GM23338 (cell line): Measurements from ENCODE around the gene MRPS15. TPM values are rescaled to one million over a fixed set of nuclear protein-coding genes. Genes with fewer than 3 reads are reported as not detected.

Source experiments
- CREB1 ChIP-seq: fragments of 250-450 bp; sonication (Bioruptor Pico); IDR thresholded peaks from 2 replicates; pipeline ENCODE4 v1.5.0; 2020; ENCODE audit warnings: low read depth, mild to moderate bottlenecking, moderate library complexity
- ETS1 ChIP-seq: IDR thresholded peaks from 2 replicates; pipeline ENCODE4 v1.6.1; 2016; ENCODE audit warnings: antibody characterized with exemption
- EZH2 ChIP-seq: fragments of 200-600 bp; sonication (generic); IDR thresholded peaks from one replicate; pipeline ENCODE4 v1.8.0; 2017; ENCODE audit warnings: antibody characterized with exemption, mild to moderate bottlenecking, low read depth; ENCODE audit not compliant: unreplicated experiment
- JUNB ChIP-seq: IDR thresholded peaks from one replicate; pipeline ENCODE4 v1.6.1; 2016; ENCODE audit warnings: antibody characterized with exemption; ENCODE audit not compliant: unreplicated experiment
- NANOG ChIP-seq: IDR thresholded peaks from 2 replicates; pipeline ENCODE4 v1.6.1; 2016; ENCODE audit warnings: antibody characterized with exemption, borderline replicate concordance
- POLR2AphosphoS5 ChIP-seq: IDR thresholded peaks from 2 replicates; pipeline ENCODE4 v1.6.1; 2016; ENCODE audit warnings: antibody characterized with exemption, low read depth
- STAT1 ChIP-seq: IDR thresholded peaks from one replicate; pipeline ENCODE4 v1.6.1; 2016; ENCODE audit warnings: antibody characterized with exemption; ENCODE audit not compliant: unreplicated experiment
- ZNF114 ChIP-seq: fragments of 250-450 bp; sonication (Bioruptor Pico); IDR thresholded peaks from 2 replicates; pipeline ENCODE4 v1.5.0; 2020; ENCODE audit warnings: mild to moderate bottlenecking, moderate library complexity
- ZNF331 ChIP-seq: fragments of 250-450 bp; sonication (Bioruptor Pico); IDR thresholded peaks from 2 replicates; pipeline ENCODE4 v1.5.0; 2020; ENCODE audit warnings: low read depth, mild to moderate bottlenecking, moderate library complexity
- polyA plus RNA-seq: library from polyadenylated mRNA; unstranded; fragments of >200 nt; fragmentation: Nextera tagmentation; extraction: Ambion mirVana; gene quantifications from 2 replicates; pipeline ENCODE4 v1.2.1, GENCODE V29; 2016
- total RNA-seq: library from RNA; depleted of rRNA; stranded (reverse); fragments of >200 nt; shearing (Covaris generic); gene quantifications from 2 replicates; pipeline ENCODE4 v1.2.3, GENCODE V29; 2014
- TF ChIP-seq, protein P1 (sequence below): fragments of 250-450 bp; sonication (Bioruptor Pico); IDR thresholded peaks from 2 replicates; pipeline ENCODE4 v1.5.0; 2020; ENCODE audit warnings: mild to moderate bottlenecking, moderate library complexity
- TF ChIP-seq, protein P2 (sequence below): IDR thresholded peaks from one replicate; pipeline ENCODE4 v1.6.1; 2018; ENCODE audit warnings: antibody characterized with exemption; ENCODE audit not compliant: unreplicated experiment

MRPS15 gene
- total and polyA plus RNA-seq, 2 experiments from 2014 or later = 105 to 311 TPM

DNA sequence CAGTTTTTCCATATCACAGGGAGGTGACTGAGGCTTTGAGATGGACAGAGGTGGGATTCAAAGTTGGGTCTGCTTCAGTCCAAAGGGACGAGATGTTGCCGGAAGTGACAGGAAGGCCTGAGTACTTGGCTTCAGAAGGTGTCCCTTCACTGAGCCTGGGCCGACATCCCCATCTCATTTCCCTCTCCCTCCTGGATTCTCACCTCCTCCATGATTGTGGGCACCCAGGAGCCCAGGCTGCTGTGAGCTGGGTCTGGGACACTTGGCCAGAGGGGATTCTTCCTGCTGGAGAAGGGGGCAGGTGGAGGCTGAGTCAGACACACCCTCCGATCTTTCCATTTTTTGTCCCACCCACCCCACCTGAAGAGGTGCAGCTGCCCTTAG is 2.8 kb upstream of the MRPS15 start (continued):
- TF ChIP-seq, protein P1, sequence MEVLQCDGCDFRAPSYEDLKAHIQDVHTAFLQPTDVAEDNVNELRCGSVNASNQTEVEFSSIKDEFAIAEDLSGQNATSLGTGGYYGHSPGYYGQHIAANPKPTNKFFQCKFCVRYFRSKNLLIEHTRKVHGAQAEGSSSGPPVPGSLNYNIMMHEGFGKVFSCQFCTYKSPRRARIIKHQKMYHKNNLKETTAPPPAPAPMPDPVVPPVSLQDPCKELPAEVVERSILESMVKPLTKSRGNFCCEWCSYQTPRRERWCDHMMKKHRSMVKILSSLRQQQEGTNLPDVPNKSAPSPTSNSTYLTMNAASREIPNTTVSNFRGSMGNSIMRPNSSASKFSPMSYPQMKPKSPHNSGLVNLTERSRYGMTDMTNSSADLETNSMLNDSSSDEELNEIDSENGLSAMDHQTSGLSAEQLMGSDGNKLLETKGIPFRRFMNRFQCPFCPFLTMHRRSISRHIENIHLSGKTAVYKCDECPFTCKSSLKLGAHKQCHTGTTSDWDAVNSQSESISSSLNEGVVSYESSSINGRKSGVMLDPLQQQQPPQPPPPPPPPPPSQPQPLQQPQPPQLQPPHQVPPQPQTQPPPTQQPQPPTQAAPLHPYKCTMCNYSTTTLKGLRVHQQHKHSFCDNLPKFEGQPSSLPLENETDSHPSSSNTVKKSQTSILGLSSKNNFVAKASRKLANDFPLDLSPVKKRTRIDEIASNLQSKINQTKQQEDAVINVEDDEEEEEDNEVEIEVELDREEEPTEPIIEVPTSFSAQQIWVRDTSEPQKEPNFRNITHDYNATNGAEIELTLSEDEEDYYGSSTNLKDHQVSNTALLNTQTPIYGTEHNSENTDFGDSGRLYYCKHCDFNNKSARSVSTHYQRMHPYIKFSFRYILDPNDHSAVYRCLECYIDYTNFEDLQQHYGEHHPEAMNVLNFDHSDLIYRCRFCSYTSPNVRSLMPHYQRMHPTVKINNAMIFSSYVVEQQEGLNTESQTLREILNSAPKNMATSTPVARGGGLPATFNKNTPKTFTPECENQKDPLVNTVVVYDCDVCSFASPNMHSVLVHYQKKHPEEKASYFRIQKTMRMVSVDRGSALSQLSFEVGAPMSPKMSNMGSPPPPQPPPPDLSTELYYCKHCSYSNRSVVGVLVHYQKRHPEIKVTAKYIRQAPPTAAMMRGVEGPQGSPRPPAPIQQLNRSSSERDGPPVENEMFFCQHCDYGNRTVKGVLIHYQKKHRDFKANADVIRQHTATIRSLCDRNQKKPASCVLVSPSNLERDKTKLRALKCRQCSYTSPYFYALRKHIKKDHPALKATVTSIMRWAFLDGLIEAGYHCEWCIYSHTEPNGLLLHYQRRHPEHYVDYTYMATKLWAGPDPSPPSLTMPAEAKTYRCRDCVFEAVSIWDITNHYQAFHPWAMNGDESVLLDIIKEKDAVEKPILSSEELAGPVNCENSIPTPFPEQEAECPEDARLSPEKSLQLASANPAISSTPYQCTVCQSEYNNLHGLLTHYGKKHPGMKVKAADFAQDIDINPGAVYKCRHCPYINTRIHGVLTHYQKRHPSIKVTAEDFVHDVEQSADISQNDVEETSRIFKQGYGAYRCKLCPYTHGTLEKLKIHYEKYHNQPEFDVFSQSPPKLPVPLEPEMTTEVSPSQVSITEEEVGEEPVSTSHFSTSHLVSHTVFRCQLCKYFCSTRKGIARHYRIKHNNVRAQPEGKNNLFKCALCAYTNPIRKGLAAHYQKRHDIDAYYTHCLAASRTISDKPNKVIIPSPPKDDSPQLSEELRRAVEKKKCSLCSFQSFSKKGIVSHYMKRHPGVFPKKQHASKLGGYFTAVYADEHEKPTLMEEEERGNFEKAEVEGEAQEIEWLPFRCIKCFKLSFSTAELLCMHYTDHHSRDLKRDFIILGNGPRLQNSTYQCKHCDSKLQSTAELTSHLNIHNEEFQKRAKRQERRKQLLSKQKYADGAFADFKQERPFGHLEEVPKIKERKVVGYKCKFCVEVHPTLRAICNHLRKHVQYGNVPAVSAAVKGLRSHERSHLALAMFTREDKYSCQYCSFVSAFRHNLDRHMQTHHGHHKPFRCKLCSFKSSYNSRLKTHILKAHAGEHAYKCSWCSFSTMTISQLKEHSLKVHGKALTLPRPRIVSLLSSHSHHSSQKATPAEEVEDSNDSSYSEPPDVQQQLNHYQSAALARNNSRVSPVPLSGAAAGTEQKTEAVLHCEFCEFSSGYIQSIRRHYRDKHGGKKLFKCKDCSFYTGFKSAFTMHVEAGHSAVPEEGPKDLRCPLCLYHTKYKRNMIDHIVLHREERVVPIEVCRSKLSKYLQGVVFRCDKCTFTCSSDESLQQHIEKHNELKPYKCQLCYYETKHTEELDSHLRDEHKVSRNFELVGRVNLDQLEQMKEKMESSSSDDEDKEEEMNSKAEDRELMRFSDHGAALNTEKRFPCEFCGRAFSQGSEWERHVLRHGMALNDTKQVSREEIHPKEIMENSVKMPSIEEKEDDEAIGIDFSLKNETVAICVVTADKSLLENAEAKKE (CRISPR knock-in tag) = no peak
- TF ChIP-seq ETS1 (no peak), JUNB (no peak), ZNF114 (CRISPR knock-in tag) (no peak), POLR2AphosphoS5 (no peak), STAT1 (no peak), NANOG (no peak), CREB1 (CRISPR knock-in tag) (no peak), ZNF331 (CRISPR knock-in tag) (no peak), EZH2 (no peak)
- TF ChIP-seq, protein P2, sequence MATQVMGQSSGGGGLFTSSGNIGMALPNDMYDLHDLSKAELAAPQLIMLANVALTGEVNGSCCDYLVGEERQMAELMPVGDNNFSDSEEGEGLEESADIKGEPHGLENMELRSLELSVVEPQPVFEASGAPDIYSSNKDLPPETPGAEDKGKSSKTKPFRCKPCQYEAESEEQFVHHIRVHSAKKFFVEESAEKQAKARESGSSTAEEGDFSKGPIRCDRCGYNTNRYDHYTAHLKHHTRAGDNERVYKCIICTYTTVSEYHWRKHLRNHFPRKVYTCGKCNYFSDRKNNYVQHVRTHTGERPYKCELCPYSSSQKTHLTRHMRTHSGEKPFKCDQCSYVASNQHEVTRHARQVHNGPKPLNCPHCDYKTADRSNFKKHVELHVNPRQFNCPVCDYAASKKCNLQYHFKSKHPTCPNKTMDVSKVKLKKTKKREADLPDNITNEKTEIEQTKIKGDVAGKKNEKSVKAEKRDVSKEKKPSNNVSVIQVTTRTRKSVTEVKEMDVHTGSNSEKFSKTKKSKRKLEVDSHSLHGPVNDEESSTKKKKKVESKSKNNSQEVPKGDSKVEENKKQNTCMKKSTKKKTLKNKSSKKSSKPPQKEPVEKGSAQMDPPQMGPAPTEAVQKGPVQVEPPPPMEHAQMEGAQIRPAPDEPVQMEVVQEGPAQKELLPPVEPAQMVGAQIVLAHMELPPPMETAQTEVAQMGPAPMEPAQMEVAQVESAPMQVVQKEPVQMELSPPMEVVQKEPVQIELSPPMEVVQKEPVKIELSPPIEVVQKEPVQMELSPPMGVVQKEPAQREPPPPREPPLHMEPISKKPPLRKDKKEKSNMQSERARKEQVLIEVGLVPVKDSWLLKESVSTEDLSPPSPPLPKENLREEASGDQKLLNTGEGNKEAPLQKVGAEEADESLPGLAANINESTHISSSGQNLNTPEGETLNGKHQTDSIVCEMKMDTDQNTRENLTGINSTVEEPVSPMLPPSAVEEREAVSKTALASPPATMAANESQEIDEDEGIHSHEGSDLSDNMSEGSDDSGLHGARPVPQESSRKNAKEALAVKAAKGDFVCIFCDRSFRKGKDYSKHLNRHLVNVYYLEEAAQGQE = no peak
